Gastrocnemius medialis (tissue), 4 donors: Measurements from ENCODE around the gene AQP12A. TPM values are rescaled to one million over a fixed set of nuclear protein-coding genes. Genes with fewer than 3 reads are reported as not detected.

Source experiments
- ATAC-seq, 2 donors: fragments of 150-250 bp; one replicate each; pipeline ENCODE4 v1.9.1; 2016
- DNase-seq, 2 donors: peaks; one replicate each; pipeline ENCODE4 v3.0.0-alpha.2; 2019
- H3K27ac ChIP-seq, 4 donors: fragments of 200-600 bp; sonication (generic); 1 replicate in 1 of 4; 2 replicates in 3 of 4; pipeline ENCODE4 v1.5.1; 2016 to 2018; ENCODE audit warnings: mild to moderate bottlenecking in 2 of 4, moderate library complexity in 1 of 4
- H3K27me3 ChIP-seq, 3 donors: fragments of 200-600 bp; sonication (generic) in 2 of 3; 1 replicate in 1 of 3; 2 replicates in 2 of 3; pipeline versions ENCODE4 v1.5.1 to v1.6.0; 2016 to 2019; ENCODE audit warnings: mild to moderate bottlenecking in 1 of 3, moderate library complexity in 1 of 3
- H3K36me3 ChIP-seq, 2 donors: fragments of 200-600 bp; sonication (generic) in 1 of 2; one replicate each; pipeline ENCODE4 v1.5.1; 2017 to 2018
- H3K4me1 ChIP-seq, 2 donors: fragments of 200-600 bp; sonication (generic) in 1 of 2; one replicate each; pipeline ENCODE4 v1.5.1; 2016 to 2017; ENCODE audit warnings: mild to moderate bottlenecking in 2 of 2
- H3K4me3 ChIP-seq, 4 donors: fragments of 200-600 bp; sonication (generic) in 3 of 4; 1 replicate in 1 of 4; 2 replicates in 3 of 4; pipeline ENCODE4 v1.5.1; 2016 to 2019; ENCODE audit warnings: mild to moderate bottlenecking in 2 of 4
- H3K9me3 ChIP-seq, 3 donors: fragments of 200-600 bp; sonication (generic) in 2 of 3; 1 replicate in 1 of 3; 2 replicates in 2 of 3; pipeline ENCODE4 v1.5.1; 2016 to 2019
- CTCF ChIP-seq, 5 experiments: fragments of 450-650 bp in 3 of 5; fragments of 200-600 bp in 2 of 5; sonication (generic) in 2 of 5; IDR thresholded peaks in 4 of 5; conservative IDR thresholded peaks in 1 of 5; 1 replicate in 4 of 5; 2 replicates in 1 of 5; pipeline ENCODE4 v1.5.1; 2016 to 2019; ENCODE audit warnings: antibody characterized with exemption in 5 of 5, mild to moderate bottlenecking in 3 of 5, moderate library complexity in 3 of 5
- POLR2A ChIP-seq, 2 donors: fragments of 450-650 bp; IDR thresholded peaks; one replicate each; pipeline ENCODE4 v1.6.1; 2017; ENCODE audit warnings: antibody characterized with exemption in 2 of 2, mild to moderate bottlenecking in 2 of 2, moderate library complexity in 2 of 2
- in situ Hi-C, 4 donors: fragments of 200-750 bp; cut with MboI; loops; one replicate each; pipeline versions ENCODE4 v1.15.0 to v1.8.0; 2017; ENCODE audit warnings: low sequenced_read_pairs in 4 of 4
- intact Hi-C: fragments of 100-400 bp; cut with DNase I; formaldehyde crosslinking; loops from one replicate; pipeline ENCODE4 v1.15.1; 2023; ENCODE audit warnings: low total_unique reads
- total RNA-seq, 4 donors: library from RNA; depleted of rRNA; stranded (reverse); fragments of >200 nt; gene quantifications; one replicate each; pipeline versions ENCODE4 v1.1.0 to v1.2.3, GENCODE V29; 2016

Gene AQP12A
- total RNA-seq, 4 donors from 2014 or later, result not detected

DNA sequence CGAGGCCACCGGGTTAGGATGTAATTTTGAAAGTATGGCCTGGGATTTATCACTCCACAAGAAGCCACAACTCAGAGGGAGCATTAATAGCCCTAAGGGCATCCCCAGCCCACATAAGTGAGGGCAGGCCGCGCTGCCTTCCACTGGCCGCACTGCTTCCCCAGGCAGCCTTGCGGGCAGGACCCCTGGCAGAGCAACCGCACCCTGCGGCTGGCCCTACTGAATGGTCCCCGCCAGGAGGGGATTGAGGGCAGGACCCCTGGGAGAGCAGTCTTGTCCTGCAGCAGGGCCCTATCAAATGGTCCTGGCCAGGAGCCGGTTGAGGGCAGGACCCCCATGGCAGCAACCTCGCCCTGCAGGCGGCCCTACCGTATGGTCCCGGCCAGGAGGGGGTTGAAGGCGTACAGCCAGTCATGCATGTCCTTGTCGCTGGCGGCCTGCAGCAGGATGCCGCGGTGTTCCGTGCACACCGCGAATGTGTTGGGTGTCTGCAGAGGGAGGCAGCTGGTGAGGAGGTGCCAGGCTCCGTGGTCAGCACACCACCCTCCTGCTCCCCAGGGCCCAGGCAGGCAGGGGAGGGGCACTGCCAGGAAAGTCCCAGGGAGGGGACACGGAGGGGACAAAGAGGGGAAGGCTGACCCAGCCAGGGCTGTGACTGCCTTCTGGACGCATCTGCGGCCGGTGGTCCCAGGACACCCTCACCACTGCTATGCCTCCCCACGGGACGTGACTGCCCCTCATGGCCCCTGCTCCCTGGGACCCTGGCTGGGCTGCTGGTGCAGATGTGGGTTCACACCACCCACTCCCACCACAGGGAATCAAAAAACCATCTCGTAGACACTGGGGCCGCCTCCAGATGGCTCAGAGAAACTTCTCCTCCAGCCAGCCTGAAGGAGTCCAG is 26.3 kb downstream of the AQP12A start:
- Histone ChIP-seq H3K27me3 (no peaks in the 10 kb centered on the region), H3K9me3 (no peaks in the 10 kb centered on the region), H3K4me3 (no peak overlapping the region), H3K36me3 (no peaks in the 10 kb centered on the region), H3K27ac (no peak overlapping the region), H3K4me1 (no peaks in the 10 kb centered on the region)
- in situ Hi-C loops (loop anchor here in 3 of 4 donors (25.0 kb wide), 1 partner anchor 206 kb away; no protein-coding TSS in a partner anchor), intact Hi-C loops (no loop called here)
- DNase-seq, result no peak
- TF ChIP-seq CTCF (IDR thresholded peaks at IDR 0.05 in 4 of 5, conservative IDR thresholded peaks at IDR 0.05 in 1 of 5) (no peak), POLR2A (IDR thresholded peaks at IDR 0.05) (no peak)
- ATAC-seq, result no peak

DNA sequence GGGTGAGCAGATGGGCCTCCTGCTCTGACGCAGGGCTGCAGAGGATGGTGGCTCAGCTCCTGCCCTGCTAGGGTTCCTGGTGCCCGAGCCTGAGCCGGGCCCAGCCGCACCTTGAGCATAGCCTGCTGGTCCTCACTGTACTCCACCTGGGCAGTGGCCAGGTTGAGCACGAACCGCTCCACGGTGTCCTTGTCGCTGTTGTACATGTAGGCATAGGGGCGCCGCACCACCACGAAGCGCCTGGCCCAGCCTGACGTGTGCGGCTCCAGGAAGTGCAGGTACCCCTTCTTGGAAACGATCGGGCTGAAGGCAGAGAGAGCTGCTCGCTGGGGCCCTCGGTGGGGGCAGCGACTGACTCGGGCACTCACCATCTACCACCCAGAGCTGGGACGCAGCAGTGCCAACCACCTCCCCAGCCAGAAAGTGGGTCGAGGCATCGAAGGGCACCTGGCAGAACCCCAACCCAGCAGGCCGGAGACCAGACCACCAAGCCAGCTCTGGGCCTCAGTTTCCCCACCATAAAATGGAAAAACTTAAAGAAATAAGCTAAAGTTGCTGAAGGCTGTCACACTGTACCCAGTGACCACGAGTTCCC is 27.3 kb downstream of the AQP12A start:
- intact Hi-C loops (no loop called here), in situ Hi-C loops (loop anchor here in 3 of 4 donors (25.0 kb wide), 1 partner anchor 207 kb away; no protein-coding TSS in a partner anchor)
- DNase-seq, result no peak
- no peaks in the 10 kb centered on the region for H3K36me3 ChIP-seq
- no peaks in the 10 kb centered on the region for H3K4me1 ChIP-seq
- H3K27ac ChIP-seq, result no peak overlapping the region
- ATAC-seq, result no peak
- no peaks in the 10 kb centered on the region for H3K9me3 ChIP-seq
- no peak overlapping the region for H3K4me3 ChIP-seq
- H3K27me3 ChIP-seq, result no peaks in the 10 kb centered on the region
- TF ChIP-seq POLR2A (IDR thresholded peaks at IDR 0.05), result no peak
- no peak for TF ChIP-seq CTCF (IDR thresholded peaks at IDR 0.05 in 4 of 5, conservative IDR thresholded peaks at IDR 0.05 in 1 of 5)

- in situ Hi-C loops, result loop anchor here in 3 of 4 donors (25.0 kb wide), 1 partner anchor 208 kb away; no protein-coding TSS in a partner anchor
- no peak for ATAC-seq
- no peak for DNase-seq
These were observed 28.2 kb downstream of the AQP12A start for GRCh38 chr2:240719676-240720545.

More at GRCh38 chr2:240719676-240720545, 28.2 kb downstream of the AQP12A start:
- Histone ChIP-seq H3K27ac (no peak overlapping the region), H3K9me3 (no peaks in the 10 kb centered on the region), H3K4me3 (no peak overlapping the region), H3K36me3 (no peaks in the 10 kb centered on the region), H3K4me1 (no peaks in the 10 kb centered on the region), H3K27me3 (no peaks in the 10 kb centered on the region)
- TF ChIP-seq POLR2A (IDR thresholded peaks at IDR 0.05), result no peak
- TF ChIP-seq CTCF (IDR thresholded peaks at IDR 0.05 in 4 of 5, conservative IDR thresholded peaks at IDR 0.05 in 1 of 5), result no peak
- intact Hi-C loops, result no loop called here
